Endothelial cell of umbilical vein (primary cell): ENCODE measurements around the gene NXT1. TPM values are rescaled to one million over a fixed set of nuclear protein-coding genes. Genes with fewer than 3 reads are reported as not detected.

Experiments
- BruUV-seq: library from RNA; stranded (reverse); fragments of 400-500 nt; replicated peaks from 2 replicates; lab custom pipeline; 2021; lab: Mats Ljungman, UMichigan
- CTCF ChIA-PET: fragments of 300-600, 350-600 bp; sonication (Branson Sonifier 250); formaldehyde crosslinking; loops from one replicate; lab custom pipeline; 2021; ENCODE audit warnings: antibody characterized with exemption, inconsistent platforms; lab: Charles Lee
- POLR2A ChIA-PET: fragments of 300-600, 350-600 bp; sonication (Branson Sonifier 250); formaldehyde crosslinking; loops from one replicate; lab custom pipeline; 2021; ENCODE audit warnings: antibody characterized with exemption, inconsistent platforms; lab: Charles Lee
- DNase-seq: peaks from one replicate; pipeline ENCODE4 v3.0.0-alpha.2; 2011; ENCODE audit warnings: low read depth, low spot score
- FAIRE-seq: peaks from 2 replicates; lab custom pipeline; 2011; peaks lifted over from hg19 to GRCh38; lab: Jason Lieb, UNC
- H2AFZ ChIP-seq: 2 replicates; pipeline ENCODE4 v1.6.0; 2012; ENCODE audit warnings: low read depth, low read length, control low read depth, inconsistent platforms
- H3K27ac ChIP-seq: 2 replicates; pipeline ENCODE4 v1.5.1; 2011; ENCODE audit warnings: low read depth, mild to moderate bottlenecking, control low read depth, low read length, moderate library complexity; ENCODE audit not compliant: insufficient read depth
- H3K27me3 ChIP-seq, 2 experiments: 2 replicates each; pipeline versions ENCODE4 v1.6.0 to v1.6.1; 2011; ENCODE audit warnings: low read length in 2 of 2, mixed read lengths in 1 of 2; ENCODE audit not compliant: control insufficient read depth in 2 of 2, insufficient read depth in 2 of 2
- H3K36me3 ChIP-seq, 2 experiments: 2 replicates in 1 of 2; 3 replicates in 1 of 2; pipeline ENCODE4 v1.5.1; 2011; ENCODE audit warnings: low read length in 2 of 2, mild to moderate bottlenecking in 1 of 2, moderate library complexity in 1 of 2; ENCODE audit not compliant: control insufficient read depth in 2 of 2, insufficient read depth in 2 of 2; ENCODE audit errors: extremely low read depth in 1 of 2
- H3K4me1 ChIP-seq: 3 replicates; pipeline ENCODE4 v1.5.1; 2011; ENCODE audit warnings: mild to moderate bottlenecking, low read length; ENCODE audit not compliant: control insufficient read depth, insufficient read depth; ENCODE audit errors: extremely low read depth
- H3K4me2 ChIP-seq: 2 replicates; pipeline ENCODE4 v1.6.1; 2011; ENCODE audit warnings: low read length, control low read depth, mixed read lengths; ENCODE audit not compliant: insufficient read depth
- H3K4me3 ChIP-seq, 3 experiments: fragments of 200-600 bp in 1 of 3; sonication (generic), shearing (Covaris generic) in 1 of 3; replicated peaks in 1 of 3; 2 replicates each; pipeline ENCODE4 v1.5.1; 2011 to 2016; ENCODE audit warnings: control low read depth in 3 of 3, low read length in 3 of 3, mild to moderate bottlenecking in 2 of 3, inconsistent platforms in 1 of 3, low read depth in 1 of 3, moderate library complexity in 1 of 3; ENCODE audit not compliant: insufficient read depth in 1 of 3
- H3K79me2 ChIP-seq: 2 replicates; pipeline ENCODE4 v1.6.0; 2012; ENCODE audit warnings: low read length, inconsistent platforms; ENCODE audit not compliant: control insufficient read depth, insufficient read depth
- H3K9ac ChIP-seq: replicated peaks from 2 replicates; pipeline ENCODE3; 2011; ENCODE audit warnings: low read length, control low read depth; ENCODE audit not compliant: insufficient read depth; ENCODE audit errors: extremely low read depth
- H3K9me1 ChIP-seq: replicated peaks from 3 replicates; pipeline ENCODE4 v1.6.0; 2011; ENCODE audit warnings: mild to moderate bottlenecking, low read length; ENCODE audit not compliant: control insufficient read depth, insufficient read depth; ENCODE audit errors: extremely low read depth
- H3K9me3 ChIP-seq: replicated peaks from 2 replicates; pipeline ENCODE4 v1.5.1; 2012; ENCODE audit warnings: low read length, inconsistent platforms; ENCODE audit not compliant: control insufficient read depth, insufficient read depth
- H4K20me1 ChIP-seq: replicated peaks from 2 replicates; pipeline ENCODE3; 2011; ENCODE audit warnings: mild to moderate bottlenecking, low read length; ENCODE audit not compliant: control insufficient read depth, insufficient read depth; ENCODE audit errors: extremely low read depth
- EZH2 ChIP-seq: IDR thresholded peaks from 2 replicates; pipeline ENCODE4 v1.6.1; 2012; ENCODE audit warnings: borderline replicate concordance, low read depth, mild to moderate bottlenecking, moderate library complexity, low read length, inconsistent platforms; ENCODE audit not compliant: severe bottlenecking
- FOS ChIP-seq: IDR thresholded peaks from 2 replicates; pipeline ENCODE4 v1.6.1; 2011; ENCODE audit warnings: mild to moderate bottlenecking, low read length, moderate library complexity, borderline replicate concordance; ENCODE audit not compliant: insufficient read depth
- GATA2 ChIP-seq: IDR thresholded peaks from 2 replicates; pipeline ENCODE4 v1.7.0; 2011; ENCODE audit warnings: low read depth, mild to moderate bottlenecking, moderate library complexity, mixed read lengths, low read length; ENCODE audit not compliant: insufficient read length, insufficient read depth
- JUN ChIP-seq: IDR thresholded peaks from 2 replicates; pipeline ENCODE4 v1.6.1; 2011; ENCODE audit warnings: borderline replicate concordance, low read depth; ENCODE audit not compliant: insufficient read length, insufficient read depth
- MYC ChIP-seq: IDR thresholded peaks from one replicate; pipeline ENCODE4 v1.6.1; 2011; ENCODE audit warnings: mild to moderate bottlenecking, low read depth, low read length
- POLR2A ChIP-seq: IDR thresholded peaks from 2 replicates; pipeline ENCODE4 v1.6.1; 2012; ENCODE audit warnings: low read depth, mild to moderate bottlenecking, control low read depth, low read length
- POLR2AphosphoS5 ChIP-seq: IDR thresholded peaks from 2 replicates; pipeline ENCODE4 v1.6.1; 2012; ENCODE audit warnings: low read depth, mild to moderate bottlenecking, control low read depth, low read length, moderate library complexity; ENCODE audit not compliant: insufficient read depth
- dilution Hi-C: fragments of 300-500 bp; cut with MboI; formaldehyde crosslinking; loops from one replicate; pipeline ENCODE4 v1.15.0; 2019; ENCODE audit warnings: low sequenced_read_pairs; ENCODE audit not compliant: extremely low pct_ligation_motif_present
- intact Hi-C: fragments of 100-400 bp; cut with micrococcal nuclease; formaldehyde crosslinking; loops from one replicate; pipeline ENCODE4 v1.10.0; 2022
- polyA plus RNA-seq, 4 experiments: library from polyadenylated mRNA; depleted of rRNA in 3 of 4; stranded (reverse) in 3 of 4; unstranded in 1 of 4; fragments of >200 nt; gene quantifications; 2 replicates each; pipeline versions ENCODE4 v1.2.1 to v1.2.3, GENCODE V29; 2011 to 2012; ENCODE audit warnings: missing spikeins in 1 of 4
- total RNA-seq: library from RNA; stranded (reverse); gene quantifications from 2 replicates; pipeline ENCODE4 v1.2.3, GENCODE V29; 2021
- TF ChIP-seq, protein P1 (sequence below), 2 donors: IDR thresholded peaks; 1 replicate in 1 of 2; 2 replicates in 1 of 2; pipeline ENCODE4 v1.5.1; 2011; ENCODE audit warnings: low read length in 2 of 2, mild to moderate bottlenecking in 2 of 2, moderate library complexity in 2 of 2, control low read depth in 1 of 2, inconsistent platforms in 1 of 2, low read depth in 1 of 2; ENCODE audit not compliant: insufficient read depth in 1 of 2; ENCODE audit errors: extremely low read depth in 1 of 2
- TF ChIP-seq, protein P2 (sequence below): IDR thresholded peaks from 2 replicates; pipeline ENCODE4 v1.6.1; 2011; ENCODE audit not compliant: insufficient read depth, insufficient read length

The NXT1 gene
- total and polyA plus RNA-seq, 2 donors (not counting 3 experiments of a cell fraction or from before 2014, with no cell fraction given): 27.1 to 39.2 TPM

- Histone ChIP-seq H3K4me1 (peaks cover 32% of the 10 kb centered on the region), H3K9me3 (no peaks in the 10 kb centered on the region), H3K27ac (peak overlapping the region; percentile 90), H3K4me3 (no peak overlapping the region), H3K4me2 (no peak overlapping the region), H3K9me1 (no peaks in the 10 kb centered on the region), H3K9ac (peak overlapping the region; percentile 96), H3K79me2 (peaks cover 30% of the 10 kb centered on the region), H4K20me1 (no peaks in the 10 kb centered on the region), H3K36me3 (peaks cover 8 to 12% of the 10 kb centered on the region in 2 experiments), H2AFZ (no peak overlapping the region), H3K27me3 (no peaks in the 10 kb centered on the region)
- ChIA-PET POLR2A (interaction anchor here (1.4 kb wide), 1 partner anchor 8 kb away, joined by 4 read pairs; no protein-coding TSS in a partner anchor), CTCF (interaction anchor here (1.1 to 3.3 kb wide), 2 partner anchors 10 to 61 kb away, joined by 3 to 40 read pairs; partner anchors contain the start of genes NAPB and NXT1)
- dilution Hi-C loops (no loop called here), intact Hi-C loops (loop anchor here (5.0 to 10.0 kb wide), 2 partner anchors 277 to 744 kb away; partner anchors contain the start of gene CST3)
- TF ChIP-seq FOS: no peak
- no peak for TF ChIP-seq EZH2
- TF ChIP-seq JUN: no peak
- no peak for TF ChIP-seq POLR2AphosphoS5
- no peak for TF ChIP-seq POLR2A
- no peak for TF ChIP-seq GATA2
- TF ChIP-seq, protein P1, sequence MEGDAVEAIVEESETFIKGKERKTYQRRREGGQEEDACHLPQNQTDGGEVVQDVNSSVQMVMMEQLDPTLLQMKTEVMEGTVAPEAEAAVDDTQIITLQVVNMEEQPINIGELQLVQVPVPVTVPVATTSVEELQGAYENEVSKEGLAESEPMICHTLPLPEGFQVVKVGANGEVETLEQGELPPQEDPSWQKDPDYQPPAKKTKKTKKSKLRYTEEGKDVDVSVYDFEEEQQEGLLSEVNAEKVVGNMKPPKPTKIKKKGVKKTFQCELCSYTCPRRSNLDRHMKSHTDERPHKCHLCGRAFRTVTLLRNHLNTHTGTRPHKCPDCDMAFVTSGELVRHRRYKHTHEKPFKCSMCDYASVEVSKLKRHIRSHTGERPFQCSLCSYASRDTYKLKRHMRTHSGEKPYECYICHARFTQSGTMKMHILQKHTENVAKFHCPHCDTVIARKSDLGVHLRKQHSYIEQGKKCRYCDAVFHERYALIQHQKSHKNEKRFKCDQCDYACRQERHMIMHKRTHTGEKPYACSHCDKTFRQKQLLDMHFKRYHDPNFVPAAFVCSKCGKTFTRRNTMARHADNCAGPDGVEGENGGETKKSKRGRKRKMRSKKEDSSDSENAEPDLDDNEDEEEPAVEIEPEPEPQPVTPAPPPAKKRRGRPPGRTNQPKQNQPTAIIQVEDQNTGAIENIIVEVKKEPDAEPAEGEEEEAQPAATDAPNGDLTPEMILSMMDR (IDR thresholded peaks at IDR 0.05; ENCODE audit: extremely low read depth in 1 of 2, insufficient read depth in 1 of 2, low read depth in 1 of 2, low read length in 2 of 2): no peak
- TF ChIP-seq MYC: no peak
- TF ChIP-seq, protein P2, sequence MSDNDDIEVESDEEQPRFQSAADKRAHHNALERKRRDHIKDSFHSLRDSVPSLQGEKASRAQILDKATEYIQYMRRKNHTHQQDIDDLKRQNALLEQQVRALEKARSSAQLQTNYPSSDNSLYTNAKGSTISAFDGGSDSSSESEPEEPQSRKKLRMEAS: no peak
- FAIRE-seq: no peak
- no TSS peak for BruUV-seq
- DNase-seq: no peak
Observed at GRCh38 chr20:23360531-23360930, 9.9 kb downstream of the NXT1 start.
